HG03571 (cell line): Measurements from ENCODE around the gene APAF1.
"Not testable (repeated sequence)": the region's sequence is repeated elsewhere in the genome, so short reads cannot be mapped to it uniquely, and the experiment has no call there.

ENCODE experiments used
- ATAC-seq: cut with Tn5 transposase; IDR thresholded peaks from one replicate; pipeline ENCODE4 v1.9.1; 2021; ENCODE audit not compliant: unreplicated experiment

Gene APAF1

DNA sequence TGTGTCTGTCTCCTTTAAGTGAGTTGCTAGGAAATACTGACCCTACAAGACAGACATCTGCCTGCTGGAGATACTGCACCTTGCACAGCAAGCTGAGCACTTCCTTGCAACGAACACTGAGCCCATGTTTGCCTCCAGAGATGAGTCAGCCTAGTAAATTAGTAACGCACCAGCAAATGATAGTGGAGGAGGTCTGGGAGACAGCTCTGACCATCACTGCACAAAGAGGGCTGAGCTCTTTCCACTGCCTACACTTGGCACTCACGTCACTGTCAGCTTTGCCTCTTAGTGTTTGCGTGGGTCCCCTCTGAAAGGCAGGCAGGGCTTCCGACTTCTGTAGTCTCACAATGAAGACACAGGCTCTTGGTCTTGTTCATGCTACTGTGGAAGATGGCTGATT, 109.0 kb downstream of the APAF1 start:
- peak; percentile 100 for ATAC-seq

GRCh38 chr12:98755855-98756254, 110.8 kb downstream of the APAF1 start:
- not testable (repeated sequence) for ATAC-seq

GRCh38 chr12:98757455-98757854, 112.4 kb downstream of the APAF1 start:
- ATAC-seq, result no peak

DNA sequence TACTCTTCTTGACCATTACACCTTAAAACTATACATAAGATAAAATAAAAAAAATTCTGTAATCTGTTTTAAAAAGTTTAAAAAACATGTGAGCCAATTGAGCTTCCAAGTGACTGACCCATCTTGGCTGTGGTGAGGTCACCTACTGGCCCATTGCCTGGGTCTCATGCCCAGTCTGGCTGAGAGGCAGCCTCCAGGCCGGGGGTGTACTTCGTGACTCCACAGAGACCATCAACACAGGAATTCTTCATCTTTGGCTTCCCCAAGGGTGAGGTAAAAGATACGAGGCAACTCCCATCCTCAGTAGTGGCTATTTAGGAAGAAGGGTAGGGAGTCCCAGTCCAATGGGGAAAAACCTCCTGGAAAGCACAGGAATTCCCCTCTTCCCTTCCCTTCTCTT, 113.2 kb downstream of the APAF1 start:
- ATAC-seq, result no peak

GRCh38 chr12:98763656-98764055, 118.6 kb downstream of the APAF1 start:
- no peak for ATAC-seq

- ATAC-seq, result no peak
Measured at GRCh38 chr12:98767248-98767647, 122.2 kb downstream of the APAF1 start.

- no peak for ATAC-seq
Measured at GRCh38 chr12:98769068-98769467, 124.0 kb downstream of the APAF1 start.

- ATAC-seq, result no peak
Measured at GRCh38 chr12:98770230-98770629, 125.1 kb downstream of the APAF1 start.

DNA sequence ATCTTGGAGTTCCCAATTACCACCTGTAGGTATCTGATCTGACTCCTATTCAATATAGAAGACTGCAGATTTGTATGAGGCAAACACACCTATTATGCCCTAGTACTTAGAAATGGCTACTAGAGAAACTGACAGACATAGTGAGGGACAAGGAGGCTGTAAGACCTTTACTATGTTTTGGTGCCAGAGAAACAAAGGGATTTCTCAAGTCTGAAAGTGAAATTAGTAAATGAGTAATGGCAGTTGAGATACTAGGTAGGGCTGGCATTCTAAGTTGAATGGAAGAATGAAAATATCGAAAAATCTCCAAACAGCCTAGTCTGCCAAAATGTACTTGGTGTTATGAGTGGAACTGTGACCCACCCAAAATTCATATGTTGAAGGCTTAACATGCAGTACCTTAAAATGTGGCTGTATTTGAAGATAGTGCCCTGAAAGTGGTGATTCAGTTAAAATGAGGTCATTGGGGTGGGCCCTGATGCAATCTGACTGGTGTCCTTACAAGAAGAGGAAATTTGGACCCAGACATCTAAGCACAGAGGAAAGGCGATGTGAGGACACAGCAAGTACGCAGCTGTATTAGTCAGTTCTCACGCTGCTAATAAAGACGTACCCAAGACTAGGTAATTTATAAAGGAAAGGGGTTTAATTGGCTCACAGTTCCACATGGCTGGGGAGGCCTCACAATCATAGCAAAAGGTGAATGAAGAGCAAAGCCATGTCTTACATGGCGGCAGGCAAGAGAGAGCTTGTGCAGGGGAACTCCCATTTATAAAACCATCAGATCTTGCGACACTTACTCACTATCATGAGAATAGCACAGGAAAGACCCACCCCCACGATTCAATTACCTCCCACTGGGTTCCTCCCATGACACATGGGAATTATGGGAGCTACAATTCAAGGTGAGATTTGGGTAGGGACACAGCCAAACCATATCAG, 127.0 kb downstream of the APAF1 start:
- ATAC-seq, result no peak

DNA sequence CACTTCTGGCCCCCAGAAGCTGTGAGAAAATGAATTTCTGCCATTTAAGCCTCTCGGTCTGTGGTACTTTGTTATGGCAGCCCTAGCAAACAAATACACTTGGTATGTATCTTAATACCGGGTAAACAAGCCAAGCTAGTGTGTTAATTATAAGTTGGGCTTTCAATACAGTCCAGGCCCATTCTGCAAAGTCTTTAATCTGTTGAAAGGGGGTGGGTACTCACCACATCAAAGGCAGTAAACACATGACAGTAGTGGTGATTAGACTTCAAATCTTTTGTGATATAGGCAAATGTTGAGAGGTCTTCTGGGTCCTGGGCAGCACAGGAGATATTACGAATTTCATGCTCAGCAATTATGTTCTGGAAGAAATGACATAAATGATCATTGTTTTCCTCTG, 127.7 kb downstream of the APAF1 start:
- no peak for ATAC-seq

GRCh38 chr12:98780261-98780660, 135.2 kb downstream of the APAF1 start:
- no peak for ATAC-seq

DNA sequence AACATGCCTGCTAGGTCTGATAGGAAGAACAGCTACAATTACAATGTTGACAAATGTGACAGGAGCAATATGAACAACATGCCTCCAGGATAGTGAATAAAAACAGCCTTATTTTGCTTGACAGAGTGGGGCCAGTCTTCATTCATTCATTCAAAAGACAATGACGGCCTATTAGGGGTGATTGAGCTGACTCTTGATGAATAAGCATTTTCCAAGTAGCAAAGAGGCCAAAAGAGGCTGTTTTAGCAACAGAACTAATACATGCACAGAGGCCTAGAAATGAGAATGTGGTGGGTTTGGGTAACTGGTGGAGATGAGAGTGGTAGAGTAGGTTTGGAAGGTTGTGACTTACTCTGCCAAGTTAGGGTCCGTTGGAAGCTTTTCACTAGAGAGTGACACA, 138.3 kb downstream of the APAF1 start:
- no peak for ATAC-seq
